HG02852 (cell line): Measurements from ENCODE around the gene BPIFB3.
"Not testable (repeated sequence)": the region's sequence is repeated elsewhere in the genome, so short reads cannot be mapped to it uniquely, and the experiment has no call there.

Experiments
- ATAC-seq: cut with Tn5 transposase; IDR thresholded peaks from one replicate; pipeline ENCODE4 v1.9.1; 2021; ENCODE audit warnings: mild to moderate bottlenecking, moderate library complexity; ENCODE audit not compliant: unreplicated experiment

The BPIFB3 gene

DNA sequence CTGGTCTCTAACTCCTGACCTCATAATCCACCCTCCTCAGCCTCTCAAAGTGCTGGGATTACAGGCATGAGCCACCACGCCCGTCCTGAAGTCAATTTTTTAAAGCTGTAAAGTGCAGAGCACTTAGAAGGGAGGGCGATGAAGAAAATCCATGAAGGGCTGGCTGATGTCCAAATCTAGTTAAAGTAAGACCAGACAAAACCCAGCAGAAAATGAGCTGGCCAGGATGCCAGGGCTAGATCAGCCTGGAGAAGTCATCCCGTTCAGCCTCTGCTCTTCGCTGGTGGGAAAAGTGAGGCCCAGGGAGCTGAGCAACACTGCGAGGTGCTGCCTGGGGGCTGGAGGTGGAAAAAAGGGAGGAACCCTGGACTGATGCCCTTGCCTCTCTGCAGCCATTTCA is 28.8 kb downstream of the BPIFB3 start:
- no peak for ATAC-seq

GRCh38 chr20:33083544-33084340 is 30.0 kb downstream of the BPIFB3 start:
- no peak for ATAC-seq

GRCh38 chr20:33084722-33085121 is 31.0 kb downstream of the BPIFB3 start:
- no peak for ATAC-seq

- ATAC-seq, result no peak
Observed at GRCh38 chr20:33086052-33086722, 32.5 kb downstream of the BPIFB3 start.

DNA sequence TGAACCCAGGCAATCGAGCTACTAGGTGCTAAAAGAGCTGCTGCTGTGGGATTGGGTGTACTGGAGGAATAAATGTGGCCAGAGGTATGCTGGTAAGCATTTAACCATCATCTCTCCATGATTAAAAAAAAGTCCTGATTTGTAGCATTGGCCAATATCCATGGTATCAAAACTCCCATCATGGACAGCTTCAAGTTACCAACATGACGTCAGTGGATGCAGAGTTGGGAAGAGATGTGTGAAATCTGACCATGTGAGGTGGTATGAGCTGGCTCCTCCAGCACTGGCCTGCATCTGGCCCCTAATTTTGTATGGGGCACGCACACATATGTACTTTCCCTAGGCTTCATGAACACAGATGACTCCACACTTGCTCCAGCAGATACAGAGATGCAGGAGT is 37.4 kb downstream of the BPIFB3 start:
- ATAC-seq, result no peak

GRCh38 chr20:33091693-33092092 is 38.0 kb downstream of the BPIFB3 start:
- no peak for ATAC-seq

- no peak for ATAC-seq
Observed at GRCh38 chr20:33092361-33092760, 38.7 kb downstream of the BPIFB3 start.

- ATAC-seq, result no peak
Observed at GRCh38 chr20:33093074-33093473, 39.4 kb downstream of the BPIFB3 start.

GRCh38 chr20:33093582-33093981 is 39.9 kb downstream of the BPIFB3 start:
- no peak for ATAC-seq

DNA sequence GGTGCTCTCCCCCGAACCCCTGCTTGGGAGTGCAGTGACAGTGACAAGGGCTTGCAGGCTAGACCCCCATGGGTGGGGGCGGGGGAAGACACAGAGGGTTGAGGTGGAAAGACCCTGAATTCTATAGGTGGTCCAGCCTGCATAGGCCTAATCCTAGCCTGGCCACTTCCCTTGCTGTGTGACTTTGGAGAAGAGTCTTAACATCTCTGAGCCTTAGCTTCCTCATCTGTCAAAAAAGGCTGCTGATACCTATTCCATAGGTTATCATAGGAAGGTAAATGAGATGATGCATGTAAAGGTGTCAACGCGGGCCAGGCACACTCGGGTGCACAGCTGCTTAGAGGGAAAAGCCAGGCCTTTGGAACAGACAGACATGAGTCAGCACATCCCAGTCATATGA is 41.5 kb downstream of the BPIFB3 start:
- ATAC-seq, result no peak

GRCh38 chr20:33095902-33096584 is 42.3 kb downstream of the BPIFB3 start:
- ATAC-seq, result not testable (repeated sequence)

- ATAC-seq, result no peak
Observed at GRCh38 chr20:33097001-33097400, 43.3 kb downstream of the BPIFB3 start.

DNA sequence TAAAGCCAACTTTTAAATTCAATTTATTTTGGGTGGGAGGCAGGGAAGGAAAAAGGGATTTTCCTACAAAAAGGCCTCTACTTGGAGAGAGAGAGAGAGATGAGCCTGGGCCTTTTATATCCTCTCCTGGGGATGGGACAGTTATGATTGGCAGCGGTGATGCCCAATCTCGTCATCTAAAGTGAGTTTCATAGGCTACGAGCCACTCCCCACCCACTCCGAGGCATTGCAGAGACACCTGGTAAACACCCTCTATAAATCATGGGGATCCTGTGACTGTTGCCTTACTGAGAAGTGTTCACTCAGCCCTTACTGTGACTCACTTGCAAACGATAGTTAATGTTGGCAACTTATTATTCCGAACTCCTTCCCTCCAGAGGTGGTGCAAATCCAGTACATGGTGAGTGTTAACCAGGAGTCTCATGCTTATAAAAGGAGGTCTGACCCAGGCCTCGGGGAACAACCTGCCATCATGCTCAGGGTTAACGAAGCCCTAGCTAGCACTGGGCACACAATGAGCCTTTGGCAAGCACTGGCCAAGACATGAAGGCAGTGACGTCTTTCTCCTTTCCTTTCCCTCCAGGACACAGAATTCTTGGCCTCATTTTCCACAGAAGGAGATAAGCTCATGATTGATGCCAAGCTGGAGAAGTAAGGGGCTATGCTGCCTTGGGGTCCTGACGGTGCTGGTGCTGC is 46.3 kb downstream of the BPIFB3 start:
- ATAC-seq, result no peak

GRCh38 chr20:33103556-33103955 is 49.9 kb downstream of the BPIFB3 start:
- ATAC-seq, result no peak

GRCh38 chr20:33104336-33104735 is 50.6 kb downstream of the BPIFB3 start:
- ATAC-seq, result no peak

DNA sequence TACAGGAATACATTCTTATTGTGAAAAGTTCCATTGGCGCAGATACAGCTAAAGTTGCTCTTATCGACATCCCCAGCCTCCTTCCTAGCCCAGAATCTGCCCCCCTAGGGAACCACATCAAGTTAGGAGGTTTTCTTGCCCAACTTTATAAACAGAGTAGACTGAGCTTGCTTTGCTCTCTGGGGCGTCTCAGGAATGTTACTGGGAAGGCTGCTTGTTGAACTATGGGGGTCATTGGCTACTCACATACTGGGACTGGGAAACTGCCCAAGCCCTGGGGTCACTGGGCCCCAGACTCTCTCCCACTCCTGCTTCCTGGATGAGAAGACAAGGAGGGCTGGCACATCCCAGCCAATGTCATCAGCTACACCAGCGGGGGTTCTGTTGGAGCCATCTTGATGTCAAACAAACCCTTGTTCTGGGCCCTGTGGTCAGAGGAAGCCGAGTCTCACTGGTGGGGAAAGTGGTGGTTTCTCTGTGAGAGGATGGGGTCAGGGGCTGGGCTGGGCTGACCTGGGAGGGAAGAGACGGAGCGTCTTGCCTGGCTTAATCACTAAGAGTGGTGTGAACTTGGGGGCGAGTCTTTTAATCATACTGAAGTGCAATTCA is 51.7 kb downstream of the BPIFB3 start:
- no peak for ATAC-seq

GRCh38 chr20:33106058-33106620 is 52.4 kb downstream of the BPIFB3 start:
- ATAC-seq, result not testable (repeated sequence)

- ATAC-seq, result no peak
Observed at GRCh38 chr20:33108661-33109060, 55.0 kb downstream of the BPIFB3 start.

DNA sequence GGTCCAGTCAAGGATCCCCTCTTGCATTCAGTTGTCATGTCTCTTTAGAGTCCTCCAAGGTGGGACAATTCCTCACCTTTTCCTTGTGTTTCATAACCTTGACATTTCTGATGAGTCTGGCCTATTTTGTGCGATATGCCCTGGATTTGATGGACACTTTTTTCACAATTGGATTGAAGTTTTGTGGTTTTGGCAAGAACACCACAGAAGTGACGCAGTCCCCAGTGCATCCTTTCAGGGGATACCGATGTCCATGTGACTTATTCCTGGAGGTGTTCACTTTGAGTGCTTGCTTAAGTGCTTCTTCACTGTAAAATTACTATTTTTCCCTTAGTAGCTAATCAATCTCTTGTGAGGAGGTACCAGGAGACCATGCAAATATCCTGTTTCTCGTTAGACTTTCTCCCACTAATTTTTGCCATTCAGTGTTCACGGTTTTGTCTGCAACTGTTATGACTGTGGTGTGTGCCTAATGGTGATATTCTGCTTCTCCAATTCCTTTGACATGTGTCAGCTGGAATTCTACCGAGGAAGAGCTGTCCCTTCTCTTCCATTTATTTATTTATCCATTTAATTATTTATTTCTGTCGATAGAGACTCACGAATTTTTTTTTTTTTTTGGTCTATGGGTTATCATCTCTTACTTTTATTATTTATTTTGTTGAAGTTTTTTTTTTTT is 56.6 kb downstream of the BPIFB3 start:
- no peak for ATAC-seq

GRCh38 chr20:33111306-33111705 is 57.6 kb downstream of the BPIFB3 start:
- ATAC-seq, result no peak
